MM.1S (cell line): Measurements from ENCODE around the gene RNF113B.

Source experiments
- DNase-seq: peaks from one replicate; pipeline ENCODE4 v3.0.0-alpha.2; 2015
- H2AFZ ChIP-seq: fragments of 300-600 bp; sonication (generic); 2 replicates; pipeline ENCODE4 v1.6.0; 2016; ENCODE audit warnings: antibody characterized with exemption, low read length
- H3F3A ChIP-seq: fragments of 300-600 bp; sonication (generic); 2 replicates; pipeline ENCODE4 v1.6.1; 2016; ENCODE audit warnings: mild to moderate bottlenecking, antibody characterized with exemption, low read length, moderate library complexity, mixed read lengths; ENCODE audit not compliant: insufficient read depth
- H3K27ac ChIP-seq: fragments of 300-600 bp; sonication (generic); 2 replicates; pipeline ENCODE4 v1.5.1; 2016; ENCODE audit warnings: mild to moderate bottlenecking, low read length
- H3K27me3 ChIP-seq: fragments of 300-600 bp; sonication (generic); replicated peaks from 2 replicates; pipeline ENCODE4 v1.6.0; 2016; ENCODE audit warnings: low read length; ENCODE audit not compliant: insufficient read depth
- H3K36me3 ChIP-seq: fragments of 300-600 bp; sonication (generic); replicated peaks from 2 replicates; pipeline ENCODE4 v1.6.1; 2016; ENCODE audit warnings: mild to moderate bottlenecking, low read length, mixed read lengths; ENCODE audit not compliant: insufficient read depth
- H3K4me1 ChIP-seq: fragments of 300-600 bp; sonication (generic); 2 replicates; pipeline ENCODE4 v1.6.1; 2016; ENCODE audit warnings: low read length, mixed read lengths
- H3K4me2 ChIP-seq: fragments of 300-600 bp; sonication (generic); 2 replicates; pipeline ENCODE4 v1.6.0; 2016; ENCODE audit warnings: low read depth, low read length
- H3K4me3 ChIP-seq: fragments of 300-600 bp; sonication (generic); 2 replicates; pipeline ENCODE4 v1.5.1; 2016; ENCODE audit warnings: low read length, mixed read lengths
- H3K79me2 ChIP-seq: fragments of 300-600 bp; sonication (generic); 2 replicates; pipeline ENCODE4 v1.6.1; 2016; ENCODE audit warnings: mixed run types, low read length, mixed read lengths
- H3K9ac ChIP-seq: fragments of 300-600 bp; sonication (generic); 2 replicates; pipeline ENCODE4 v1.6.1; 2016; ENCODE audit warnings: low read length, mixed read lengths
- H3K9me2 ChIP-seq: fragments of 300-600 bp; sonication (generic); replicated peaks from 2 replicates; pipeline ENCODE4 v1.6.1; 2016; ENCODE audit warnings: mild to moderate bottlenecking, low read length, mixed read lengths; ENCODE audit not compliant: insufficient read depth
- H3K9me3 ChIP-seq: fragments of 300-600 bp; sonication (generic); replicated peaks from 2 replicates; pipeline ENCODE4 v1.6.1; 2016; ENCODE audit warnings: mild to moderate bottlenecking, low read length, mixed read lengths; ENCODE audit not compliant: insufficient read depth
- H4K20me1 ChIP-seq: fragments of 300-600 bp; sonication (generic); 2 replicates; pipeline ENCODE4 v1.6.1; 2016; ENCODE audit warnings: mild to moderate bottlenecking, low read length, moderate library complexity, mixed read lengths; ENCODE audit not compliant: insufficient read depth
- CTCF ChIP-seq: fragments of 300-600 bp; sonication (generic); IDR thresholded peaks from 2 replicates; pipeline ENCODE4 v1.5.1; 2016; ENCODE audit warnings: antibody characterized with exemption, low read length, mixed read lengths
- EZH2 ChIP-seq: fragments of 300-600 bp; sonication (generic); optimal IDR thresholded peaks from 2 replicates; pipeline ENCODE3; 2017; ENCODE audit warnings: low read depth, mild to moderate bottlenecking, antibody characterized with exemption, low read length, mixed read lengths
- EZH2phosphoT487 ChIP-seq: fragments of 300-600 bp; sonication (generic); IDR thresholded peaks from 2 replicates; pipeline ENCODE4 v1.6.1; 2018; ENCODE audit warnings: antibody characterized with exemption, low read length

Gene RNF113B

GRCh38 chr13:98181111-98181815 is 4.2 kb upstream of the RNF113B start:
- H3K9ac ChIP-seq = no peak overlapping the region
- no peak overlapping the region for H3K4me3 ChIP-seq
- no peak overlapping the region for H2AFZ ChIP-seq
- no peaks in the 10 kb centered on the region for H3F3A ChIP-seq
- no peak overlapping the region for H3K27ac ChIP-seq
- H3K4me1 ChIP-seq = no peaks in the 10 kb centered on the region
- DNase-seq = no peak
- no peaks in the 10 kb centered on the region for H3K9me3 ChIP-seq
- H3K36me3 ChIP-seq = no peaks in the 10 kb centered on the region
- no peak overlapping the region for H3K4me2 ChIP-seq
- H4K20me1 ChIP-seq = no peaks in the 10 kb centered on the region
- TF ChIP-seq EZH2 (no peak), CTCF (no peak), EZH2phosphoT487 (no peak)
- no peaks in the 10 kb centered on the region for H3K27me3 ChIP-seq
- H3K9me2 ChIP-seq = no peaks in the 10 kb centered on the region
- H3K79me2 ChIP-seq = no peaks in the 10 kb centered on the region

- DNase-seq = no peak
Measured at GRCh38 chr13:98180092-98180491, 3.0 kb upstream of the RNF113B start.

GRCh38 chr13:98175823-98176222 is 1.2 kb downstream of the RNF113B start:
- no peaks in the 10 kb centered on the region for H3K79me2 ChIP-seq

More at GRCh38 chr13:98180092-98180491, 3.0 kb upstream of the RNF113B start:
- TF ChIP-seq CTCF (no peak), EZH2 (no peak), EZH2phosphoT487 (no peak)
- Histone ChIP-seq H3K27ac (no peak overlapping the region), H2AFZ (no peak overlapping the region), H3K9ac (no peak overlapping the region), H3K9me2 (no peaks in the 10 kb centered on the region), H4K20me1 (no peaks in the 10 kb centered on the region), H3K27me3 (no peaks in the 10 kb centered on the region), H3K9me3 (no peaks in the 10 kb centered on the region), H3K79me2 (no peaks in the 10 kb centered on the region), H3K4me2 (no peak overlapping the region), H3K4me1 (no peaks in the 10 kb centered on the region), H3K36me3 (no peaks in the 10 kb centered on the region), H3F3A (no peaks in the 10 kb centered on the region), H3K4me3 (no peak overlapping the region)

More at GRCh38 chr13:98175823-98176222, 1.2 kb downstream of the RNF113B start:
- Histone ChIP-seq H4K20me1 (no peaks in the 10 kb centered on the region), H3K36me3 (no peaks in the 10 kb centered on the region), H3K27me3 (no peaks in the 10 kb centered on the region), H3F3A (no peaks in the 10 kb centered on the region), H3K4me2 (no peak overlapping the region), H3K4me1 (no peaks in the 10 kb centered on the region), H3K9ac (no peak overlapping the region), H3K4me3 (no peak overlapping the region), H3K9me3 (no peaks in the 10 kb centered on the region), H3K27ac (no peak overlapping the region), H3K9me2 (no peaks in the 10 kb centered on the region), H2AFZ (no peak overlapping the region)
- no peak for DNase-seq
- TF ChIP-seq EZH2phosphoT487 = no peak
- TF ChIP-seq EZH2 = no peak
- TF ChIP-seq CTCF = no peak
